OCI-LY7 (cell line): ENCODE data around the gene CHST13.

Experiments used
- EZH2phosphoT487 ChIP-seq: fragments of 200-600 bp; sonication (generic); IDR thresholded peaks from 2 replicates; pipeline ENCODE4 v1.6.1; 2018; ENCODE audit warnings: low read depth, borderline replicate concordance, mild to moderate bottlenecking, mixed run types, antibody characterized with exemption, low read length, moderate library complexity, mixed read lengths
- TF ChIP-seq, protein P1 (sequence below): fragments of 200-600 bp; sonication (generic); conservative IDR thresholded peaks from 2 replicates; pipeline ENCODE4 v1.5.1; 2014; ENCODE audit warnings: mild to moderate bottlenecking, antibody characterized with exemption, low read length, moderate library complexity, mixed read lengths

DNA sequence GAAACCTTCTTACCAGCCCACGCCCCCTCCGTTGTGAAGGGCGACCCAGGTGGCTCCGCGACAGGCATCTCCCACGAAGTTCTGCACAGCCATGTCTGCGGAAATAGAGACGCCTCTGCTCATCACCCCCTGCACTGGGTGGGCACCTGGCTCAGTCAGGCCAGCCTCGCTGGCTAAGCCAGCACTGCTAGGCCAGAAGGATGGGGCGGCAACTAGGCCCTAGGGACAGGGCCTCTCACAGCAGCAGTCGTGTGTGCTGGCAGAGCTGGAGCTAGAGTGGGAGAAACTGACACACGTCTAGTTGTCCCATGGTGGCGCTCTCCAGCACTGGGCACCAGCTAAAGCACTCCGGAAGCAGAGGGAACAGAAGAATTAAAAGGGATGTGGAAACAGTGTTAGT lies 35.8 kb upstream of the CHST13 start:
- TF ChIP-seq, protein P1, sequence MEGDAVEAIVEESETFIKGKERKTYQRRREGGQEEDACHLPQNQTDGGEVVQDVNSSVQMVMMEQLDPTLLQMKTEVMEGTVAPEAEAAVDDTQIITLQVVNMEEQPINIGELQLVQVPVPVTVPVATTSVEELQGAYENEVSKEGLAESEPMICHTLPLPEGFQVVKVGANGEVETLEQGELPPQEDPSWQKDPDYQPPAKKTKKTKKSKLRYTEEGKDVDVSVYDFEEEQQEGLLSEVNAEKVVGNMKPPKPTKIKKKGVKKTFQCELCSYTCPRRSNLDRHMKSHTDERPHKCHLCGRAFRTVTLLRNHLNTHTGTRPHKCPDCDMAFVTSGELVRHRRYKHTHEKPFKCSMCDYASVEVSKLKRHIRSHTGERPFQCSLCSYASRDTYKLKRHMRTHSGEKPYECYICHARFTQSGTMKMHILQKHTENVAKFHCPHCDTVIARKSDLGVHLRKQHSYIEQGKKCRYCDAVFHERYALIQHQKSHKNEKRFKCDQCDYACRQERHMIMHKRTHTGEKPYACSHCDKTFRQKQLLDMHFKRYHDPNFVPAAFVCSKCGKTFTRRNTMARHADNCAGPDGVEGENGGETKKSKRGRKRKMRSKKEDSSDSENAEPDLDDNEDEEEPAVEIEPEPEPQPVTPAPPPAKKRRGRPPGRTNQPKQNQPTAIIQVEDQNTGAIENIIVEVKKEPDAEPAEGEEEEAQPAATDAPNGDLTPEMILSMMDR = no peak
- TF ChIP-seq EZH2phosphoT487 = no peak
